ENCODE measurements around the gene PRR29.
"Not testable (repeated sequence)": the region's sequence is repeated elsewhere in the genome, so short reads cannot be mapped to it uniquely, and the experiment has no call there.

PRR29 gene

GRCh38 chr17:64008346-64008745 lies 10.2 kb downstream of the PRR29 start:
- TF ChIP-seq, protein P1, sequence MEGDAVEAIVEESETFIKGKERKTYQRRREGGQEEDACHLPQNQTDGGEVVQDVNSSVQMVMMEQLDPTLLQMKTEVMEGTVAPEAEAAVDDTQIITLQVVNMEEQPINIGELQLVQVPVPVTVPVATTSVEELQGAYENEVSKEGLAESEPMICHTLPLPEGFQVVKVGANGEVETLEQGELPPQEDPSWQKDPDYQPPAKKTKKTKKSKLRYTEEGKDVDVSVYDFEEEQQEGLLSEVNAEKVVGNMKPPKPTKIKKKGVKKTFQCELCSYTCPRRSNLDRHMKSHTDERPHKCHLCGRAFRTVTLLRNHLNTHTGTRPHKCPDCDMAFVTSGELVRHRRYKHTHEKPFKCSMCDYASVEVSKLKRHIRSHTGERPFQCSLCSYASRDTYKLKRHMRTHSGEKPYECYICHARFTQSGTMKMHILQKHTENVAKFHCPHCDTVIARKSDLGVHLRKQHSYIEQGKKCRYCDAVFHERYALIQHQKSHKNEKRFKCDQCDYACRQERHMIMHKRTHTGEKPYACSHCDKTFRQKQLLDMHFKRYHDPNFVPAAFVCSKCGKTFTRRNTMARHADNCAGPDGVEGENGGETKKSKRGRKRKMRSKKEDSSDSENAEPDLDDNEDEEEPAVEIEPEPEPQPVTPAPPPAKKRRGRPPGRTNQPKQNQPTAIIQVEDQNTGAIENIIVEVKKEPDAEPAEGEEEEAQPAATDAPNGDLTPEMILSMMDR (IDR thresholded peaks at IDR 0.05; ENCODE audit: insufficient read depth, missing control alignments) = no peak
- FAIRE-seq = no peak
- DNase-seq (ENCODE audit: insufficient read length, low spot score) = no peak

- TF ChIP-seq, protein P1 (IDR thresholded peaks at IDR 0.05; ENCODE audit: insufficient read depth, missing control alignments) = no peak
- FAIRE-seq = no peak
- no peak for DNase-seq (ENCODE audit: insufficient read length, low spot score)
These were observed 10.7 kb downstream of the PRR29 start for GRCh38 chr17:64008830-64009229.

DNA sequence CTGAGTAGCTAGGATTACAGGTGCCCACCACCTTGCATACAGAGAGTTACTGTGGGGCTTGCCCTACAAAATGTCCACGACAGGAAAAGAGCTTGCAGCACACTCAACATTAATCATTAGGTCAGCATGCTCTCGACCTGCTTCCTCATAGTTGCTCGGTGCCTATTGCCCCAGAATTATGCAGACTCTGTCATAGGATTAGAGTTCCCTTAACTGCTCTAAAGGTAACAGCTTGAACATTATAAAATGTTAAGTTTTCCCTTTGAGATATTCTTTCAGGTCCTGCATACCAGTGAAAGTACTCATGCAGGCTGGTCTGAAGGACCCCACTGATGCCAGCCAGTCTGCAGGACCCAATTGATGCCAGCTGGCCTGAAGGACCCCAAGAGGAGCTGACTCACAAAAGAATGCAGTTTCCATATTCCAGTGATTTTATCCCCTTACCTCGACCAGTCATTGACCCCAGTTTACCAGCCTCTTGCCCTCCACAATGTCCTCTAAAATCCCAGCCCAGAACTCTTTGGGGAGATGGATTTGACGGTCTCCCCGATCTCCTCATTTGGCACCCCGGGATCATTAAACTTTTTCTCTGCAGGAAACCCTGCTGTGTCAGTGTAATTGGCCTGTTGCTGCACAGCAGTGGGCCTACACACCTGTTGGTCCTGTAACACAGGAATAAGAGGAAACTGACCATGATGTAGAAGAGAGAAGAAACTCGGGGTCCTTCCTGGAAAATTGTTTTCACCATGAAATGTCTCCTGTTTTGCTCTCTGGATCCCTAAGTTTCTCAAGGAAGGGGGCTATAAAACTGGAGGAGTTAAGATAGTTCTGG lies 11.6 kb downstream of the PRR29 start:
- DNase-seq (ENCODE audit: insufficient read length, low spot score) (no peak), FAIRE-seq (no peak)
- TF ChIP-seq, protein P1 (IDR thresholded peaks at IDR 0.05; ENCODE audit: insufficient read depth, missing control alignments) = no peak

DNA sequence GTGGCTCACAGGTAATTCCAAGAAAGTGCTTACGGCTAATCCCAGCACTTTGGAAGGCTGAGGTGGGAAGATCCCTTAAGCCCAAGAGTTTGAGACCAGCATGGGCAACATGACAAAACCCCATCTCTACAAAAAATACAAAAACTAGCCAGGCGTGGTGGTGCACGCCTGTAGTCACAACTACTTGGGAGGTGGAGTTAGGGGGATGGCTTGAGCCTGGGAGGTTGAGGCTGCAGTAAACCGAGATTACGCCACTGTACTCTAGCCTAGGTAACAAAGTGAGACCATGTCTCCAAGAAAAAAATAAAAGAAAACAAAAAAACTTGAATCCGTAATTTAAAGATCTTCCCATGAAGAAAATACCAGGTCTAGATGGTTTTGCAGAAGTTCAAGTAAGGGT lies 17.3 kb downstream of the PRR29 start:
- DNase-seq (ENCODE audit: insufficient read length, low spot score) = no peak
- FAIRE-seq = no peak
- TF ChIP-seq, protein P1 (IDR thresholded peaks at IDR 0.05; ENCODE audit: insufficient read depth, missing control alignments) = no peak

GRCh38 chr17:64016231-64016784 lies 18.2 kb downstream of the PRR29 start:
- no peak for DNase-seq (ENCODE audit: insufficient read length, low spot score)
- FAIRE-seq = no peak
- TF ChIP-seq, protein P1 (IDR thresholded peaks at IDR 0.05; ENCODE audit: insufficient read depth, missing control alignments) = no peak

- no peak for DNase-seq (ENCODE audit: insufficient read length, low spot score)
- no peak for FAIRE-seq
- TF ChIP-seq, protein P1 (IDR thresholded peaks at IDR 0.05; ENCODE audit: insufficient read depth, missing control alignments) = no peak
These were observed 18.8 kb downstream of the PRR29 start for GRCh38 chr17:64016974-64017373.

DNA sequence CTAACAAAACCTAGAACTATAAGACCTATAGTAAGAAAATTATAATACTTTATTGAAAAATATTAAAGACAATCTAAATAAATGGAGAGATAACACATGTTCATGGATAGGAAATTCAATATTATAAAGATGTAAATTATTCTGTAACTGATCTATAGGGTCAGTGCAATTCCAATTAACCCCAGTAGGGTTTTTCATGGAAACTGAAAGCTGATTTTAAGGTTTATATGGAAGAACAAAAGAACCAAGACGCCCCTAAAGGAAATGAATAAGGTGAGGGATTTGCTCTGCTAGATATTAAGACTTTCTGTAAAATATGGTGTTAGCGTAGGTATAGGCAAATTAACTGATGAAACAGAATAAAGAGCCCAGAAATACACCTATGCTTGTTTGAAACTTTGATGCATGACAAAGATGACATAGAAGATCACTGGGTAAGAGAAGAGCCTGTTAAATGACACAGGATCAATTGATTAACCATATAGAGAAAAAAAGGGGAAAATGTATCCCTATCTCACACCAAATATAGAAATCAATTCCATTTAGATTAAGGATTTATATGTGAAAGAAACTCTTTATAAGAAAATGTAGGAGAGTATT lies 19.3 kb downstream of the PRR29 start:
- TF ChIP-seq, protein P1 (IDR thresholded peaks at IDR 0.05; ENCODE audit: insufficient read depth, missing control alignments) = no peak
- DNase-seq (ENCODE audit: insufficient read length, low spot score) (no peak), FAIRE-seq (no peak)

GRCh38 chr17:64019551-64019961 lies 21.4 kb downstream of the PRR29 start:
- not testable (repeated sequence) for DNase-seq (ENCODE audit: insufficient read length, low spot score); FAIRE-seq

All from D721Med (cell line).